Activated CD8-positive, alpha-beta memory T cell treated with anti-CD3 and anti-CD28 coated beads, Interleukin-2, amount 50 U/mL, for 1 hour (primary cell): ENCODE measurements around the gene PDE6B.
A peak's percentile ranks its signal among the peaks of the same experiment; 100 is the strongest.
"Not testable (repeated sequence)": the region's sequence is repeated elsewhere in the genome, so short reads cannot be mapped to it uniquely, and the experiment has no call there.

Source experiments
- DNase-seq: peaks from one replicate; pipeline ENCODE4 v3.0.0-alpha.2; 2020; ENCODE audit errors: extremely low read depth

PDE6B gene

GRCh38 chr4:704198-704891 lies 79.0 kb downstream of the PDE6B start:
- no peak for DNase-seq

GRCh38 chr4:704971-705277 lies 79.6 kb downstream of the PDE6B start:
- DNase-seq: no peak

GRCh38 chr4:705278-706082 lies 80.1 kb downstream of the PDE6B start, which contains the start of gene PCGF3:
PCGF3 (plus strand) TSS chr4:705832; CDS start chr4:733681, 27,849 bp downstream.
- DNase-seq: peak; percentile 81

DNA sequence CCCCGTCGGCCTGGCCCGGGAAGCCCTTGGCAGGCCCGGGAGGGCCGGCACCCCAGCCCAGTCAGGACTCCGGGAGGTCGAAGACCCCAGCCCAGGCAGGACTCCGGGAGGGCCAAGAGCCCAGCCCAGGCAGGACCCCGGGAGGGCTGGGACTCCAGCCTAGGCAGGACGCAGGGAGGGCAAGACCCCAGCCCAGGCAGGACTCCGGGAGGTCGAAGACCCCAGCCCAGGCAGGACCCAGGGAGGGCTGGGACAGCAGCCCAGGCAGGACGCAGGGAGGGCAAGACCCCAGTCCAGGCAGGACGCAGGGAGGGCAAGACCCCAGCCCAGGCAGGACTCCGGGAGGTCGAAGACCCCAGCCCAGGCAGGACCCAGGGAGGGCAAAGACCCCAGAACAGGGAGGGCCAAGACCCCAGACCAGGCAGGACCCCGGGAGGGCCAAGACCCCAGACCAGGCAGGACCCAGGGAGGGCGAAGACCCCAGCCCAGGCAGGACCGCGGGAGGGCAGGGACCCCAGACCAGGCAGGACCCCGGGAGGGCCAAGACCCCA lies 80.8 kb downstream of the PDE6B start:
- DNase-seq: not testable (repeated sequence)

GRCh38 chr4:706834-707598 lies 81.6 kb downstream of the PDE6B start:
- DNase-seq: no peak

DNA sequence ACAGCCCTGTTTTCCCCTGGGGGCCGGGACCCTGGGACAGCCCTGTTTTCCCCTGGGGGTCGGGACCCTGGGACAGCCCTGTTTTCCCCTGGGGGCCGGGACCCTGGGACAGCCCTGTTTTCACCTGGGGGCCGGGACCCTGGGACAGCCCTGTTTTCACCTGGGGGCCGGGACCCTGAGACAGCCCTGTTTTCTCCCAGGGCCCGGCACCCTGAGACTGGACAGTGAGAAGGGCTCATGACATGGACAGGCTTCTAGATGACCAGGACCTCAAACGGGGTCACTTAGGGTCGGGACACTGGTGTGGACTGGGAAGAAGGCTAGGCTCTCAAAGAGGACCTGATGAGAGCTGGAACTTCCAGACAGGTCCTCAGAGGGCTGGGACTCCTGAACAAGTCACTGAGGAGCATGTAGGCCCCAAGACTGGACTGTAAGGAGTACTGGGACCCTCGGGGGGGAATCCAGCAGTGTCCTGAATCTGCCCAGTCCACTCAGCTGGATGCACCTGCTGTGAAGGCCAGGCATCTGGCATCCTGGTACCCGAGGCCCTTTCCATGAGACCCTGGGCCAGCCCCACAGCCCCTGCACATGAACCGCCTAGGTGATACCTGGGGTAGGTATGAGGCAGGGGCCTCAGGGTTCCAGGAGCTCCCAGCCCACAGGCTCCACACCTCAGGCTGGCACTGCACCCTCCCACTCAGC lies 82.7 kb downstream of the PDE6B start:
- DNase-seq: no peak

GRCh38 chr4:708631-708933 lies 83.2 kb downstream of the PDE6B start:
- DNase-seq: no peak

DNA sequence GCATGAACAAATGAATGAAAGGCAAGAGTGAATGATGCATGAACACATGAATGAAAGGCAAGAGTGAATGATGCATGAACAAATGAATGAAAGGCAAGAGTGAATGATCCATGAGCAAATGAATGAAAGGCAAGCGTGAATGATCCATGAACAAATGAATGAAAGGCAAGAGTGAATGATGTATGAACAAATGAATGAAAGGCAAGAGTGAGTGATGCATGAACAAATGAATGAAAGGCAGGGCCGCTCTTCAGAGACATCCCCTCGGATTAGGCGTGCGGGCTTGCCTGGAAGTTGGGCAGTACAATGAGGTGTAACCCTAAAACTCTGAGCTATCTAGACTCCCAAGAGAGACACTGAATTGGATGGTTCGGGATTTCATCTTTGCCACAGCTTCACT lies 84.0 kb downstream of the PDE6B start:
- no peak for DNase-seq

DNA sequence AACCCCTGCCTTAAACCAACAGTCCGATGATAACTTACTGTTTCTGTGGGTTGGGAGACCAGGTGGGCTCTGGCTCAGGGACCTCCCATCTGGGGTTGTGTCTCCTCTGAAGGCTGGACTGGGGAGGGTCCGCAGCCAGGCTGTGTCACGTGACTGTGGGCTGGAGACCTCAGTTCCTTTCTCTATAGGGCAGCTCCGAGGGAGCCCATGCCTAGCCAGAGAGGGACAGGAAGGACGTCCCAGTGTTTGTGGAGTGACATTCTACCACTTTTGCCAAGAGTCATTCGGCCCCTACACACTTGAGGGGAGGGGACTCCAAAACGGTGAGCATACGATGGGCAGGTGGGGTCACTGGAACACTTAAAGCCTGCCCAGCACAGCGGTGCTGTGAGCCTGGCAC lies 84.7 kb downstream of the PDE6B start:
- no peak for DNase-seq

GRCh38 chr4:710916-711315 lies 85.5 kb downstream of the PDE6B start:
- DNase-seq: no peak

DNA sequence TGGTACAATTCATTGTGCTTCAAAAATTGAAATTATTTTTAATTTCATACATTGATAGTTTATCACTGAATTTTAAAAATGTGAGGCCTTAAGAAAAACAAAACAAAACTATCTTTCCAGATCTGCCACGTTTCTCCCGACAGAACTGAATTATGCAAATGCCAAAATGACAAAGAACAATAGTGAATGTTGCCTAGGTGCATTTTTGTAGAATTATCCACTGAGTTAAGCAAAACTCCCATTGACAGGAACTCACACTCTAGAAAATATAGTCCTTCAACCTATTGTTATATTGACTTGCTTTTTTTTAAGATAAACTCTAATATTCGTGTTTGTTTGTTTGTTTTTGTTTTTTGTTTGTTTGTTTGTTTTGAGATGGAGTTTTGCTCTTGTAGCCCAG lies 86.7 kb downstream of the PDE6B start:
- DNase-seq: no peak

GRCh38 chr4:712916-713632 lies 87.7 kb downstream of the PDE6B start:
- no peak for DNase-seq

GRCh38 chr4:714087-714486 lies 88.7 kb downstream of the PDE6B start:
- DNase-seq: no peak

DNA sequence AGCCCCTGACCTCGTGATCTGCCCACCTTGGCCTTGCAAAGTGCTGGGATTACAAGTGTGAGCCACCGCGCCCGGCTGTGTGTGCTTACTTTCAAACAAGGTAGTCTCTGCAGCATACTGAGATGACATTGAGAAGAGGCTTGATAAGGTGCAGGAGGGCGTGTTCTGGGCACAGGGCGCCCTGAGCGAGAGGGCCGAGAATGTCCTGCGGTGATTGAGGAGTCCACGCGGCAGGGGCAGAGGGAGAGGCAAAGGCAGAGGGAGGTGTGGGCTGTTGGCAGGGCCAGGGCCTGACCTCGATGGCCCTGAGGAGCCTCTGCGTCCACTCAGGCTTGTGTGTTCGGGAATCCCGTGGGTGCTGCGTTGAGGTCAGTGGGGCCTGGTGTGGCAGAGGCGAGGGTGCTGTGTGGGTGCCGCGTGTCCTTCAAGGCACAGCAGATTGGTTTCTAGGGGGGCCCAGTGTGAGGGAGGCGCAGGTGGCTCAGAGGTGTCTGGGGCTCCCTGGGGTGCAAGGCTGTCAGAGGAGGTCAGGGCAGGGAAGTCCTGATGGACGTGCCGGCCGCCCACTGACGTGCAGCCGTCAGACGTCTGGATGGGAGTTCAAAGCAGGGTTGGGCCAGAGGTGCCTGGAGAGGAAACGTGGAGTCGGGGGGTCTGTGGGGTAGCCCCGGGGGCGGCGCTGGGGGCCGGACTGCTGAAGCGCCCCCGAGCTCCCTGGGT lies 92.4 kb downstream of the PDE6B start:
- no peak for DNase-seq

DNA sequence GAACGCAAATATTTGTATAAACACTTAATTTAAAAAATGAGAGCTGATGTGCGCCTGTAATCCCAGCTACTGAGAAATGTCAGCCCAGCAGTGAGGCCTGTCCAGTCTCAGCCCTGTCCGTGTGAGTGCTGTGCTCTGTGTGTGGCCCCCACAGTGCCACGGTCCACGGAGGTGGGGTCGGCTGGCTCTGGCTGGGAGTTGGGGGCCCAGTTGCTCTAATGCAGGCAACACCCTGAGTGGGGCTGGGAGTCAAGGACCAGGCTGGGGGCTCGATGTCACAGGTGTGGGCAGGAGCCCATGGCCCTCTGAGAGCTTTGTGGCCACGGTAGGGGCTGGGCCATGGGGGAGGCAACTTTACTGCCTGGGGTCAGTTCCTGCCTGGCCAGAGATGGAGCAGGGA lies 93.1 kb downstream of the PDE6B start:
- DNase-seq: no peak
